Retinal pigment epithelial cell (primary cell): ENCODE results near the gene TMEM63B.

Experiments
- DNase-seq: peaks from one replicate; pipeline ENCODE4 v3.0.0-alpha.2; 2010; ENCODE audit warnings: low read depth
- H3K4me3 ChIP-seq: 2 replicates; pipeline ENCODE4 v1.5.1; 2011; ENCODE audit warnings: mild to moderate bottlenecking, low read length, control low read depth, moderate library complexity
- CTCF ChIP-seq: conservative IDR thresholded peaks from 2 replicates; pipeline ENCODE4 v1.5.1; 2011; ENCODE audit warnings: low read depth, low read length, control low read depth, inconsistent platforms

Gene TMEM63B

DNA sequence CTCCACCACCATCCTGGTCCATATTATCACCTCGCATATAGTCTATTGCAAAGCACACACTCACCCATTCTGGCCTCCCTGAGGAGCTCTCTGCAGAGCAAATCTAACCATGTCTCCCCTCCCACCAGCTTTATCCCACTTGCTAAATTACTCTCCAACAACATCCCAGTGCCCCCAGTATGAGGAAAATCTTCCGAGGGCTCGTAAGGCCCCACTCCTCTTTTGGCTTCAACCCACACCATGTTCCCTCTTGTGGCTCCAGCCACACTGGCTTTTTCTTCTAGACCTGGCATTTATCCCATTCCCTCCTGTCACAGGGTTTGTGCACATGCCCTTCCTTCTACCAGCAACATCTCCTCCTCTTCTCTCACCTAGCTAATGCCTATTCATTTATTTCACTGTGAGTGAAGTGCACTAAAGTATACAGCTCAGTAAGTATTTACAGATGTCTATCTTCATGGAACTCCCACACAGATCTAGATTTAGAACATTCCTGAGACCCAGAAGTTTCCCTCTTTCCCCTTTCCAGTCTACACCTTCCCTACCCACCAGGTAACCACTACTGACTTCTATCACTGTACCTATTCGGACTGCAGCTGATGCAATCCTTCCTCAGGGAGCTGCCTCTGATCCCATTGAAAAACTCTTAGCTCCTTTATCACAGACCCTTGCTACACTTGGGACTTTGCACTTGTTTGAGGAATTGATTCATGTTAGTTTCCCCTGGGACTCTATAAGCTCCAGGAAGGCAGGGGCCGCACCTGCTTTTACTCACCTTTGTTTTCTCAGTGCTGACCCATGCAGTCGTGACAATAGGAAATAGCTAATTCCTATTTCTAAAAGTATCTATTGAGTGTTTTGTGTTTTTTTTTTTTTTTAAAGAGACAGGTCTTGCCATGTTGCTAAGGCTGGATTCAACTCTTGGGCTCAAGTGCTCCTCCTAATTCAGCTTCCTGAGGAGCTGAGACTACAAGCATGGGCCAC lies 15.6 kb upstream of the TMEM63B start:
- H3K4me3 ChIP-seq = no peak overlapping the region
- DNase-seq = no peak

GRCh38 chr6:44113414-44113813 lies 13.9 kb upstream of the TMEM63B start:
- no peak overlapping the region for H3K4me3 ChIP-seq
- no peak for DNase-seq
- TF ChIP-seq CTCF = peak; percentile 24

More for the DNA sequence above, 15.6 kb upstream of the TMEM63B start:
- TF ChIP-seq CTCF = no peak

- DNase-seq = no peak
Measured at GRCh38 chr6:44115866-44116265, 11.5 kb upstream of the TMEM63B start.

GRCh38 chr6:44116641-44117382 lies 10.5 kb upstream of the TMEM63B start:
- H3K4me3 ChIP-seq = no peak overlapping the region
- no peak for TF ChIP-seq CTCF
- DNase-seq = no peak

More at GRCh38 chr6:44115866-44116265, 11.5 kb upstream of the TMEM63B start:
- H3K4me3 ChIP-seq = no peak overlapping the region
- TF ChIP-seq CTCF = no peak

DNA sequence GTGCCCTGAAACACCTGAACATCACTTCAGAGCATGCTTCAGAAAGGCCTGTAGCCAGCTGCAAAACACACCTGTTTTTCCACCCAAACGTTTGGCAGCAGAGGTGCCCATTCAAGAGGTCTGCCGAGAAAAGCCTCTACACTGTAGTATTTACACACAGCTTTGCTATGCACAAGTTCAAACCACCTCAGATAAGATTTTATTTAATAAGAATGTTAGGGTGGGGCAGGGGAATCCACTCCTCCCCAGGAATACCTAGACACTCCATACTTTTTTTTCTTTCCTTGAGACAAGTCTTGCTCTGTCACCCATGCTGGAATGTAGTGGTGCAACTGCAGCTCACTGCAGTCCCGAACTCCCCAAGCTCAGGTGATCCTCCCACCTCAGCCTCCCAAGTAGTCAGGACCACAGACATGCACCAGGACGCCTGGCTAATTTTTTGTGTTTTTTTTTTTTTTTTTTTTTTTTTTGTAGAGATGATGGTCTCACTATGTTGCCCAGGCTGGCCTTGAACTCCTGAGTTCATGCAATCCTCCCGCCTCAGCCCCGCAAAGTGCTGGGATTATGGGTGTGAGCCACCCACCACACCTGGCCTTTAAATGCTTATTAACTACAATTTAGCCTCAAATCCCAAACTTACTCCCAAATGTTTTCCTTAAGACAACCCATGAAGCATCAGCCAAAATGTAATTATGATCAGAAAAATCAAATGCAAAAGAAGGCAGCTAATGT lies 9.8 kb upstream of the TMEM63B start:
- DNase-seq = no peak
- no peak for TF ChIP-seq CTCF
- no peak overlapping the region for H3K4me3 ChIP-seq

GRCh38 chr6:44119704-44120262 lies 7.6 kb upstream of the TMEM63B start:
- TF ChIP-seq CTCF = no peak
- no peak for DNase-seq
- H3K4me3 ChIP-seq = no peak overlapping the region
